ENCODE data around the gene FBXO39.
"Not testable (repeated sequence)": the region's sequence is repeated elsewhere in the genome, so short reads cannot be mapped to it uniquely, and the experiment has no call there.

Gene FBXO39

GRCh38 chr17:6775871-6776405 lies at the start of gene FBXO39:
Gene FBXO39, plus strand, starts transcription at chr17:6776215. Its CDS starts 3,654 bp downstream, at chr17:6779869.
- Histone ChIP-seq H2AFZ (ENCODE audit: low read length, unreplicated experiment) (no peak within 1 kb of the TSS), H3K36me3 (ENCODE audit: insufficient read depth, low read length) (peaks cover 37% of the 10 kb centered on the region), H3K4me3 (ENCODE audit: low read depth, low read length) (peak within 1 kb of the TSS; percentile 38; the same call in 1 of the 2 replicates), H3K27ac (ENCODE audit: low read depth, low read length) (no peak within 1 kb of the TSS), H3K79me2 (ENCODE audit: control insufficient read depth, insufficient read depth, low read length, unreplicated experiment) (no peaks in the 10 kb centered on the region), H3K4me1 (ENCODE audit: control insufficient read depth, insufficient read depth, low read length, unreplicated experiment) (no peaks in the 10 kb centered on the region), H3K27me3 (ENCODE audit: insufficient read depth, low read length) (no peaks in the 10 kb centered on the region)

- Histone ChIP-seq H2AFZ (ENCODE audit: low read length, unreplicated experiment) (no peak overlapping the region), H3K79me2 (ENCODE audit: control insufficient read depth, insufficient read depth, low read length, unreplicated experiment) (no peaks in the 10 kb centered on the region), H3K4me3 (ENCODE audit: low read depth, low read length) (no peak overlapping the region), H3K27ac (ENCODE audit: low read depth, low read length) (no peak overlapping the region), H3K27me3 (ENCODE audit: insufficient read depth, low read length) (peaks cover 66% of the 10 kb centered on the region), H3K36me3 (ENCODE audit: insufficient read depth, low read length) (no peaks in the 10 kb centered on the region), H3K4me1 (ENCODE audit: control insufficient read depth, insufficient read depth, low read length, unreplicated experiment) (no peaks in the 10 kb centered on the region)
These were observed 46.5 kb upstream of the FBXO39 start for GRCh38 chr17:6729531-6729930.

DNA sequence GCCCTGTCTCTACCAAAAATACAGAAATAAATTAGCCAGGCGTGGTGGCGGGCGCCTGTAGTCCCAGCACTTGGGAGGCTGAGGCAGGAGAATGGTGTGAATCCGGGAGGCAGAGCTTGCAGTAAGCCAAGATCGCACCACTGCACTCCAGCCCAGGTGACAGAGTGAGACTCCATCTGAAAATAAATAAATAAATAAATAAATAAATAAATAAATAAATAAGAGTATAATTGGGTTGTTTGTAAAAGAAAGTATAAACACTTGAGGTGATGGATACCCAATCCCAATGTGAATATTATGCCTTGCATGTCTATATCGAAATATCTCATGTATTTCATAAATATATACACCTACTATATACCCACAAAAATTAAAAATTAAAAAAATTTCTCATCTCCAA lies 29.4 kb upstream of the FBXO39 start:
- H3K4me3 ChIP-seq (ENCODE audit: low read depth, low read length); H3K27ac ChIP-seq (ENCODE audit: low read depth, low read length); H3K36me3 ChIP-seq (ENCODE audit: insufficient read depth, low read length); H2AFZ ChIP-seq (ENCODE audit: low read length, unreplicated experiment); H3K79me2 ChIP-seq (ENCODE audit: control insufficient read depth, insufficient read depth, low read length, unreplicated experiment); H3K4me1 ChIP-seq (ENCODE audit: control insufficient read depth, insufficient read depth, low read length, unreplicated experiment): not testable (repeated sequence)
- peaks cover 32% of the 10 kb centered on the region for H3K27me3 ChIP-seq (ENCODE audit: insufficient read depth, low read length)

DNA sequence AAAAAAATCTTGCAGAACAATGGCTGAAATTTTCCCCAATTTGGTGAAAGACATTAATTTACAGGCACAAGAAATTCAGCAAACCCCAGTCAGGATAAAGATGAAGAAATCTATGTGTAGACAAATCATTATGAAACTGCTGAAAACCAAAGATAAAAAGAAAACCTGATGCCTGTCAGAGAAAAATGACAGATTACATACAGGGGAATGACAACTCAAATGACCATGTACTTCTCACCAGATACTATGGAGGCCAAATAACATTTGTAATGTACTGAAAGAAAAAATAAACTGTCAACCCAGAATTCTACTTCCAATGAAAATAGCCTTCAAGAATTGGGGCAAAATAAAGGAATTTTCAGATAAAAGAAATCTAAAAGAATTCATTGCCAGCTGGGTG lies 27.4 kb upstream of the FBXO39 start:
- Histone ChIP-seq H3K79me2 (ENCODE audit: control insufficient read depth, insufficient read depth, low read length, unreplicated experiment) (no peaks in the 10 kb centered on the region), H3K27ac (ENCODE audit: low read depth, low read length) (no peak overlapping the region), H3K4me1 (ENCODE audit: control insufficient read depth, insufficient read depth, low read length, unreplicated experiment) (peaks cover 19% of the 10 kb centered on the region), H3K4me3 (ENCODE audit: low read depth, low read length) (no peak overlapping the region), H3K27me3 (ENCODE audit: insufficient read depth, low read length) (peaks cover 13% of the 10 kb centered on the region; the same call in 1 of the 2 replicates), H3K36me3 (ENCODE audit: insufficient read depth, low read length) (no peaks in the 10 kb centered on the region), H2AFZ (ENCODE audit: low read length, unreplicated experiment) (no peak overlapping the region)

- Histone ChIP-seq H3K79me2 (ENCODE audit: control insufficient read depth, insufficient read depth, low read length, unreplicated experiment) (peaks cover under 1% of the 10 kb centered on the region), H3K4me3 (ENCODE audit: low read depth, low read length) (no peak overlapping the region), H3K4me1 (ENCODE audit: control insufficient read depth, insufficient read depth, low read length, unreplicated experiment) (peaks cover 24% of the 10 kb centered on the region), H3K36me3 (ENCODE audit: insufficient read depth, low read length) (no peaks in the 10 kb centered on the region), H3K27ac (ENCODE audit: low read depth, low read length) (no peak overlapping the region), H3K27me3 (ENCODE audit: insufficient read depth, low read length) (0 out of 2 replicates have a peak, but pooled peaks cover 4% of the 10 kb centered on the region), H2AFZ (ENCODE audit: low read length, unreplicated experiment) (no peak overlapping the region)
These were observed 26.5 kb upstream of the FBXO39 start for GRCh38 chr17:6749519-6749918.

DNA sequence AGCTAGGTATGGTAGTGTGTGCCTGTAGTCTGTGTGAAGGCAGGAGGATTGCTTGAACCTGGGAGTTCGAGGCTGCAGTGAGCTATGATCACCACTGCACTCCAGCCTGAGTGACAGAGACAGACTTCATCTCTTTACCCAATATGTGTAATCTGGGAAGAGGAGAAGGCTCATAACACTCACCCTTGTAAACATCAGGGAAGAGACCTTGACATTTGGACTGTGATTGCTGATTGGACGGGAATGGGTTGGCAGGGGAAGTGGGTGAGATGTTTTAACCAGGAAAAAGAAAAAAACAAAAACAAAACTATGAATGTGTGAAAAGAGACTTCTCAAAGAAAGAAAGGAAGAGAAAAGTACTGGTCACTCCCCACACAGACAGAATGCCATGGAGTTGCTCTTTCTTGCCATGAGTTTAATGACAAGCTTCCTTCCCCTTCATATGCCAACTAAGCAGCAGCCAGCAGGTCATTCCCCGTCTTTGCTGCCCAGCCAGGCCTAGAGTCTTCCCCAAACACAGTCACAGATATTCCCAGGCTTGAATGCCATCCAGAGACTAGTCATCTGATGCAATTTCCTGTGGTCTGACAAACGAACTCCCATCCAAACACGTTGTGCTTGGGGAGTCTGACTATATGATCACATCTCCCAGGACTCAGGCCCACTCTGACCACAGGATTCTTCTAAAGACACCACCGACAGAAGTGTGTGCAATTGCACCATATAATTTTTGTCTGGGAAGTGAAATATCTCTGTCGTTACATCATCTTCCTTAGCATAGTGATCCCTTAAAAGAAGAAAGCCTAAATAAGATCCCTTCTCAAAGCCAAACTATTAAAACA lies 23.7 kb upstream of the FBXO39 start:
- Histone ChIP-seq H3K4me1 (ENCODE audit: control insufficient read depth, insufficient read depth, low read length, unreplicated experiment) (peaks cover 36% of the 10 kb centered on the region), H3K27ac (ENCODE audit: low read depth, low read length) (peak overlapping the region; percentile 98), H3K79me2 (ENCODE audit: control insufficient read depth, insufficient read depth, low read length, unreplicated experiment) (peaks cover 27% of the 10 kb centered on the region), H3K27me3 (ENCODE audit: insufficient read depth, low read length) (no peaks in the 10 kb centered on the region), H3K36me3 (ENCODE audit: insufficient read depth, low read length) (no peaks in the 10 kb centered on the region), H2AFZ (ENCODE audit: low read length, unreplicated experiment) (peak overlapping the region; percentile 17), H3K4me3 (ENCODE audit: low read depth, low read length) (peak overlapping the region; percentile 35)

DNA sequence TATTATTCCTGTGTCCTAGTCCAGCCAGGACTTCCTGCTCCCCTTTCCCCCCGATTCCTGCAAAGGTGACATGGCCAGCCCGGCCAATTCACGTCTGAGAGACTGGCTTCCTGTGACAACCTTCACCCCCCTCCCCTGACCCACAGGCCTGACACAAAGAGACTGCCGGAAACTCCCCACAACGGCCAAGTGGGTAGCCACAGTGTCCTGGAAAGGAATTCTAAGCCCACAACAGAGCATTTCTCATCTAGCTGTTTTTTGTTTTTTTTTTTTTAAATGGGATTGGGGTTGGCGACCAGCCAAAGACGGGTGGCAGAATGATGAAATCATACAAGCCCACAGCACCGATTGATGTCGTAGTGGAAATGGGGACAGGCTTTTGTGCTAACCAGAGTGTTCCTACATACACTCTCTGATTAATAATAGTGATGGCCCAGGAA lies 23.0 kb upstream of the FBXO39 start:
- peaks cover 5% of the 10 kb centered on the region; the same call in 1 of the 2 replicates for H3K36me3 ChIP-seq (ENCODE audit: insufficient read depth, low read length)
- peaks cover 34% of the 10 kb centered on the region for H3K79me2 ChIP-seq (ENCODE audit: control insufficient read depth, insufficient read depth, low read length, unreplicated experiment)
- peak overlapping the region; percentile 98 for H3K27ac ChIP-seq (ENCODE audit: low read depth, low read length)
- H2AFZ ChIP-seq (ENCODE audit: low read length, unreplicated experiment): peak overlapping the region; percentile 54
- peaks cover 43% of the 10 kb centered on the region for H3K4me1 ChIP-seq (ENCODE audit: control insufficient read depth, insufficient read depth, low read length, unreplicated experiment)
- no peaks in the 10 kb centered on the region for H3K27me3 ChIP-seq (ENCODE audit: insufficient read depth, low read length)
- H3K4me3 ChIP-seq (ENCODE audit: low read depth, low read length): peak overlapping the region; percentile 35

DNA sequence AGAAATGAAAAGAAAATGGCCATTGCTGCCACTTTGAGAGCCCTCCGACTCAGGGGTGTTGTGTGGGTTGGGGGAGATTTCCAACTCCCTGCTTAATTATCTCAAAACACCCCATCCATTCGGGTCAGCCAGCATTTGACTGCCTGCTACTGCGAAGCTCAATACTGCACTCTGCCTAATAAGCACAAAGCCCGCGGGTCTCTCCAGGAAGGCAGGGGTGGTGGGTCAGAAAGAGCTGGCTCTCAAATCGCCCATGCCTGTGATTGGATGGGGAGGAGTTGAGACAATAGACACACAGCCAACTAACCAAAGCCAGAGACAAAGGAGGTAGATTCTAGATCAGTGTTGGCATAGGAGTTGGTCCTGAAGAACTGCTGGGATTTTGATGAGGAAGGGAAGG lies 22.5 kb upstream of the FBXO39 start:
- H3K79me2 ChIP-seq (ENCODE audit: control insufficient read depth, insufficient read depth, low read length, unreplicated experiment): peaks cover 38% of the 10 kb centered on the region

GRCh38 chr17:6755281-6755680 lies 20.7 kb upstream of the FBXO39 start:
- Histone ChIP-seq H3K27ac (ENCODE audit: low read depth, low read length) (peak overlapping the region; percentile 79), H3K27me3 (ENCODE audit: insufficient read depth, low read length) (no peaks in the 10 kb centered on the region), H3K4me3 (ENCODE audit: low read depth, low read length) (peak overlapping the region; percentile 90), H3K36me3 (ENCODE audit: insufficient read depth, low read length) (peaks cover 22% of the 10 kb centered on the region; the same call in 1 of the 2 replicates), H3K79me2 (ENCODE audit: control insufficient read depth, insufficient read depth, low read length, unreplicated experiment) (peaks cover 51% of the 10 kb centered on the region), H2AFZ (ENCODE audit: low read length, unreplicated experiment) (peak overlapping the region; percentile 16), H3K4me1 (ENCODE audit: control insufficient read depth, insufficient read depth, low read length, unreplicated experiment) (peaks cover 46% of the 10 kb centered on the region)

More for the DNA sequence above, 22.5 kb upstream of the FBXO39 start:
- Histone ChIP-seq H3K36me3 (ENCODE audit: insufficient read depth, low read length) (peaks cover 9% of the 10 kb centered on the region; the same call in 1 of the 2 replicates), H3K27me3 (ENCODE audit: insufficient read depth, low read length) (no peaks in the 10 kb centered on the region), H3K27ac (ENCODE audit: low read depth, low read length) (peak overlapping the region; percentile 98), H3K4me3 (ENCODE audit: low read depth, low read length) (peak overlapping the region; percentile 15; the same call in 1 of the 2 replicates), H2AFZ (ENCODE audit: low read length, unreplicated experiment) (peak overlapping the region; percentile 20), H3K4me1 (ENCODE audit: control insufficient read depth, insufficient read depth, low read length, unreplicated experiment) (peaks cover 46% of the 10 kb centered on the region)

GRCh38 chr17:6755731-6756184 lies 20.3 kb upstream of the FBXO39 start, which contains the start of gene XAF1:
Gene XAF1, plus strand, starts transcription at chr17:6756046. Its CDS starts 33 bp downstream, at chr17:6756079.
- no peaks in the 10 kb centered on the region for H3K27me3 ChIP-seq (ENCODE audit: insufficient read depth, low read length)
- peaks cover 51% of the 10 kb centered on the region for H3K79me2 ChIP-seq (ENCODE audit: control insufficient read depth, insufficient read depth, low read length, unreplicated experiment)
- peaks cover 26% of the 10 kb centered on the region; the same call in 1 of the 2 replicates for H3K36me3 ChIP-seq (ENCODE audit: insufficient read depth, low read length)
- peak within 1 kb of the TSS; percentile 16 for H2AFZ ChIP-seq (ENCODE audit: low read length, unreplicated experiment)
- H3K4me1 ChIP-seq (ENCODE audit: control insufficient read depth, insufficient read depth, low read length, unreplicated experiment): peaks cover 46% of the 10 kb centered on the region
- H3K4me3 ChIP-seq (ENCODE audit: low read depth, low read length): peak within 1 kb of the TSS; percentile 90
- H3K27ac ChIP-seq (ENCODE audit: low read depth, low read length): peak within 1 kb of the TSS; percentile 79

All from ACC112 (cell line).